Stimulated activated CD8-positive, alpha-beta memory T cell treated with anti-CD3 and anti-CD28 coated beads, Interleukin-15, amount 100 ng/mL, for 4 hours (primary cell): ENCODE measurements around the gene UNC13D.
"Not testable (repeated sequence)": the region's sequence is repeated elsewhere in the genome, so short reads cannot be mapped to it uniquely, and the experiment has no call there.

Source experiments
- DNase-seq, 2 donors: peaks; one replicate each; pipeline ENCODE4 v3.0.0-alpha.2; 2020; ENCODE audit warnings: low read depth in 2 of 2

The UNC13D gene

DNA sequence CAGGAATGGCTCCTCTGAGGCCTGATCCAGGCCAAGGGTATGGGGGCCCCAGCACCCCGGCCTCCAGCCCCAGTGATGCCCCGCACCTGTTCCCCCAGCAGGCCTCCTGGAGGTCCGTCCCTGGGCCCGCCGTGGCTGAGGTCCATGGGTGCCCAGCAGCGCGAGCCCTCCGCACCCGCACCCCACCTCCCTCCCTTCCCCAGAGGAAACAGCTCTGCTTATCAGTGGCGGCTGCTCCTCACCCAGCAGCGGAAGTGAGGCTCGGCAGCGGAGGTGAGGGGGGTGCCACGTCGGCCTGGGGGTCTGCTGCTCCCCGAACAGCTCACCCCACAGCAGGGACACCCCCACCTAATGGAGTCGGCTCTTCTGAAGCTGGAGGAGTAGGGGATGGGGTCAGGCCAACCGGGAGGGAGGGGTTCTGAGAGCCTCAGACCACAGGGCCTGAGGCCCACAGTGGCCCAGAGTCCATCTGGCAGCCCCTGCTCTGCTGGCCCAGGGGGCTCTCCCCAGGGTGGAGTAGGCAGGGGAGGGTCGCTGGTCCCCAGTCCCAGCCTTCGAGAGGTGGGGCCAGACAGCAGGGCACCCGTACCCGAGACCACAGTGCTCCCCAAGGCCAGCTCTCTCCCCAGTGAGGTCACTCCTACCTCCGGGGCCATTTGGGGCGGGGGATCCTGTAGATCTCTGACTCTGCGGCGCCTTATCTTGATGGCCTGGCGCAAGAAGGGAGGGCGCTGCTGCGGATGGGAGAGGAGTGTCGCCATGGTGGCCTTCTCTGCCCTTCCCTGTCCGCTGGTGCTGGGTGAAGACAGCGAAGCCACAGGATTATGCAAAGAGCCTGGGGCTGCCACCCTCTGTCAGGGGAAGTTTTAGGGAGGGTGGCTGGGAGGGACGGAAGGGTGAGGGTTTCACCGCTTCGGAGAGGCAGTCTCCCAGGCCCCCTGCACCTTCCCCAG lies at the start of gene UNC13D:
TSS of gene UNC13D (minus strand) at position 828 of the 953 bp plus-strand sequence. CDS start at position 761, 67 bp downstream.
- no peak for DNase-seq

DNA sequence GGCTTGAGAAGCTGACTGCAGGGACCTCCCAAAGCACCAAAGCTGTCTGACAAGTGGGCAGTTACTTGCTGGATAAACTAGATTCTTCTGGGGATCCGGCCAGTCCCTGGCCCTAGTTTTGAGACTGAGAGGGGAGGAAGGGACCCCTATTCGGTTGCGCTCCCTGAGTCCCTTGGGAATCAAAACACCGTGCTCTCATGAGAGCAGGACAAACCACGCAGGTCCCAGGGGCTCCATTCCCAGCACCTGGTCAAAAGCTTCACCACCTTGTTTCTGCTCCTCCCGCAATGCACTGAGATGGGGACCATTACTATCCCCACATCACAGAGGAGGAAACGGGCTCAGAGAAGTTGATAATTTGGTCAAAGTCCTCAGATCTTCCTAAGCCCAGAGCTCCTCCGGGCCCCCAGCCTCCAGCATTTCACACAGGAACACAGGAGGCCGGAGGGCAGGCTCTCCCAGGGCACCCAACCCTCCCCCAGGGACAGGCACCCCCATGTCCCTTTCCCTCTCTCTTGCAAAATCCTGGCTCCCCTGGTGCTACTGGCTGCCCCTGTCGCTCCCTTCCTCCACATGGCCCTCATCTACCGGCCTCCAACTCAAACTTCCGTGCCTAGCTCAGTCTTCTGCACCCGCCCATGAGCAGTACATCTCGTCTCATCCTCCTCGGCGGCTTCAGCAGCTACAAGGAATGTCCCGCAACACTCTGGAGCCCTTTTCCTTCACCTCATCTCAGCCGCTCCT lies 49.3 kb upstream of the UNC13D start:
- DNase-seq: no peak

DNA sequence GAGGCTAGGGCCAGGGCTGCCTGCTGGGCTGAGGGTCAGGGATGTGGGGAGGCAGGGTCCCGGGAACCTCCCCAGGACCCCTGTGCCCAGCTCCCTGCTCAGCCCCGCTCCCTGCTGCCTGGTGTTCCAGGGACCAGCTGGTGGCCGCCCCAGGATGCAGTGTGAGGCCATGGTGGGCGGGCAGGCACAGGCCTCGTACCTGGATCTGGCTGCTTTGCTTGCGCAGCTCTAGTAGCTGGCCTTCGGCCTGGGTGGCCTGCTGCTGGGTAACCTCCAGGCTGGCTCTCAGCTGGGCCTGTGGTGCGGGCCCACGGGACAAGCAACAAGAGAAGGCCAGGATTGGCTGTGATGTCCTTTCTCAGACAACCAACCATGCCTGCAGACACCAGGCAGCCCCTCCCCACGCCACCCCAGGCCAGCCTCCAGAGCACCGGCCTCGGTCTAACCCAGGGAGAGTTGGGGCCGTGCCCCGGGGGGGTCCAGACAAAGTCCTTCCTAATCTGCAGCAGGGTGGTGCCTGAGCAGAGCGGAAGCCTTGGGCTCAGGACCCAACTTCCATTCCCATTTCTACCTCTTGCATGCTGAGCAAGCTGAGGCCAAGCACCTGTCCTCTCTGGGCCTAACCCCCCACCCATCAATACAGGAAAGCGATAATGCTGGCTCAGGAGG lies 48.5 kb upstream of the UNC13D start:
- no peak for DNase-seq

DNA sequence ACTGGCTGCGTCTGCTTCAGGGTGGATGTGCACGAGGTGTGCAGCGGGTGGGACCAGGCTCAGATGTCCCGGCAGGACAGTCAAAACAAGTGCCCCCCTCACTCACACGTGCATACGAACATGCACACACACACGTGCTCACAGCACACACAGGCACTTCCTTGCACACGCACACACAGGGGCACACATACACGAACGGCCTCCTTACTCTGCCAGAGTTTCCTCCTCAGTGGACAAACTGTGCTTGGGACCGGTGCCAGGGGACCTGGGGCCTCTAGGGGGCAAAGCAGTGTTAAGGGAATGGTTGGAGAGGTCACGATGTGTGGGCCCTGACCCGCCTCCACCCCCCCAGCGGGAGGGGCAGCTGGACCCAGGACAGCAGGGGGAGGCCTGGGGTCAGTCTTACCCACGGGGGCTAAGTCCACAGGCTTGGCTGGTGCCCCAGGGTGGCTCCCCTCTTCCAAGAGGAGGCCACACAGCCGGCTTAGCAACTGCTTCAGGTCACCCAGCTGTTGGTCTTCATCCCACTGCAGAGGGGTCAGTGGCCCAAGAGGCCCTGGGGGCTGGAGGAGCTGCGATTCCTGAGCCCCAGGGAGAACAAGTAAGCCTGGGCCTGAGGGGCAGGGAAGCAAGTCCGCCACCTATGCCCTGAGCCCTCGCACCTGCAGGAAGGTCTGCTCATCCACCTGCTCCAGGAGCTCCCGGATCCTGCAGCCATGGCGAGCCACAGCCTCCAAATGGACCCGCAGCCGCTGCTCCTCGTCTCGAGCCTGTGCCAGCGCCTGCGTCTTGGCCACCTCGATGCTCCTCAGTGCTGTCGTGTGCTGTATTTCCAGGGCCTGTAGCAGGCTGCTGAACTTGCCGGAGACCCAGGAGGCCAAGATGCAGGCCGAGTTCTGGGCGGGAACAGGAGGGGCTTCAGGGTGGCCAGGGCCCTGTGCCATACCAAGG lies 47.7 kb upstream of the UNC13D start:
- DNase-seq: no peak

DNA sequence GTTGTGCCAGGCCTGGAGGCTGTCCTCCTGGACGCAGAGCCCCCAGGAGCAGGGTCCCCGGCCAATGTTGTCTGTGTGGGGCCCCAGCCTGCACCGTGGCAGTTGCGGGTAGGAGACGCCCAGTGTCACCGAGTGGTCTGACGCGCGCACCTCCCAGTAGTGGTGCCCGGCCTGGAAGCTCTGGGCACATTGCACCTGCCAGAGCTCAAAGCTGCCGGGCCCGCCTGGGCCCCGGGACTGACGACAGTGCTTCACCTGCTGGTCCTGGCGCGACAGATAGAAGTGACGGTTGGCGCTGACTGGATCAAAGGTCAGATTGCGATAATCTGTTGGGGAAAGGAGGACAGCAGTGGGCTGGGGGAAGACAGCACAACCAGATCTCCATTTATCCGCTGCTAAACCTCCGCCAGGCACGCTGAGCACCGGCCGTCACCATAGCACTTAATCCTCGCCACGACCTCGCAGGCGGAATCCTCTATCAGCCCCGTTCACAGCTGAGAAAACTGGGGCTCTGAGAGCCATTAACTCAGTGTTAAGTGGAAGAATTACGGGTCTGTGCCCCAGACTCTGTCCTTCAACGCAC lies 46.9 kb upstream of the UNC13D start:
- no peak for DNase-seq

DNA sequence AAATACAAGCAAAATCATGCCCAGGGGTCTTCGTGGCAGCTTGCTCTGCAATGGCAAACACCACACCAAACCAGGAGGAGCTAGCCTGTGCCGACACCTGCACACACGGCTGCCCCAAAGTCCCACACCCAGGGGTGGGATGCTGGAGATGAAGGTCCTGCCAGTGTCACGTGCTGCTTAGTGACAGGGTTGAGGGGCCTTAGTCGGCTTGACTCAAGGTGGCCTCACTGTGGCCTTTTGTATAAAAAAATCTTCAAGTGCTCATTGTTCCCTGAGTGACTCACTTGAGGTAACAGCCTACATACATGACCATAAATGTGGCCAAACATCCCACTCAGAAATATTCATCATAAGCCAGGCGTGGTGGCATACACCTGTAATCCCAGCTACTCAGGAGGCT lies 45.2 kb upstream of the UNC13D start:
- DNase-seq: no peak

DNA sequence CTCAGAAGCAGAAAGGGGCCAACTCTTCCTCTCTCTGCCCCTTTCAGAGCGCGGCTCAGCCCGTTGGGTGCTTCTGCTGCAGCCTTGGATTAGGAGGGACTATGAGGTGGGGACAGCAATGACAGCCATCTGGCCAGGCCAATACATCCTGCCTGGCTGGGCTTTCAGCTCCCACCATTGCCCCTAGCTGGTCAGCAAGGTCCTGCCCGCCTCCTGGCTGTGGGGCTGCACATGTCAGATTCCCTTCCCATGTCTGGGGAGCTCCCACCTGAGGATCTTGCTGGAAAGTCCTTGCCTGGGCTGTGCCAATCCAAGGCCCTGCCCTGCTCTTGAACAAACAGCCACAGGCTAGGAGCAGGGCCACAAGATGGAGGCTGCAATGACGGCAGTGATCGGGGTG lies 44.3 kb upstream of the UNC13D start:
- DNase-seq: no peak

DNA sequence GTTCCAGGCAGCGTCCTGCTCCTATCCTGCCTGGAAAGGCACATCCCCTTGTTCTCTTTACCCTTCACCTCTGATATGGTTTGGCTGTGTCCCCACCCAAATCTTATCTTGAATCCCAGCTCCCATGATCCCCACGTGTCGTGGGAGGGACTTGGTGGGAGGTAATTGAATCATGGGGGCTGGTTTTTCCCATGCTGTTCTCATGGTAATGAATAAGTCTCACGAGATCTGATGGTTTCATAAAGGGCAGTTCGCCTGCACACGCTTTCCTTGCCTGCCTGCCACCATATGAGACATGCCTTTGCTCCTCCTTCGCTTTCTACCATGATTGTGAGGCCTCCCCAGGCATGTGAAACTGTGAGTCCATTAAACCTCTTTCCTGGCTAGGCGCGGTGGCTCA lies 41.7 kb upstream of the UNC13D start:
- not testable (repeated sequence) for DNase-seq

DNA sequence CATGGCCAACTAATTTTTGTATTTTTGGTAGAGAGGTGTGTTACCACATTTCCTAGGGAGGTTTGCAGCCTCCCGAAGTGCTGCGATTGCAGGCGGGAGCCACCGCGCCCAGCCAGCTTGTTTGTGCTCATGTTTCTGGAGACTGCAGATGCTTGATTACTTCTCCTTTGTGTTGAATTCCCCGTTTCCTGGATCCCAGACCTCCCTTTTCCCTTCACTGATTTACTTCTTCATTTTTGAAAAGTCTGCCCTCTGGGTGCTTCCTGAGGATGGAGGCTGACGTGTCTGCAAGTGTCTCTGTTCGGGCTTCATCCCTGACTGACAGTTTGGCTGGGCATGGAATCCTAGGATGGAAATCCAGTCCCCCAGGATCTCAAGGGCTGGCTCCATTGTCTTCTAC lies 41.2 kb upstream of the UNC13D start:
- no peak for DNase-seq

DNA sequence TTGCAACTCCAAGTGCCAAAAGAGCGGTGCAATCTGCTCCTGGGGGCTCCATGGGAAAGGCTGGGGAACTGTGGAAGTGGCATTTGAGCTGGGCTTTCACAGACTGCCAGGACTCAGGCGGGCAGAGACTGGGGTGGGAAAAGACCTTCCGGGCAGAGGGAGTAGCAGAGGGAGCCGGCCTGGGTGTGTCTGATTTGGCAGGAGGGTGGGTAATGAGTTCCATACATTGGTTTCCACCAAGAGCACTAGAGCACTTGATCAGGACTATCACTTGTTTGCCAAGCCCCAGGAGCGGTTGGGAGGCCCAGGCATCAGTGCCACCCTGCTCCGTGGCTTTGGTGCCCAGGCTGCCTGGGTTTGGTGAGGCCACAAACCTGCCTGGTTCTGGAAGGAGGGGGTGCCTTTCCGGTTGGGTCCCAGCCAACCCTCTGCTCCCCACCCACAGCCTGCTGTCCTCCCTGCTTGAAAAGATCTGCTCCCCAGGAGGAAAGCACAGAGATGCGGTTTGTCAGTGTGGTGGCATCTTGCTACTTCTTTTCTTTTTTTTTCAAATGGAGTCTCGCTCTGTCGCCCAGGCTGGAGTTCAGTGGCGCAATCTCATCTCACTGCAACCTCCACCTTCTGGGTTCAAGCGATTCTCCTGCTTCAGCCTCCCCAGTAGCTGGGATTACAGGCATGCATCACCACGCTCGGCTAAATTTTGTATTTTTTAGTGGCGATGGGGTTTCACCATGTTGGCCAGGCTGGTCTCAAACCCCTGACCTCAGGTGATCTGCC lies 37.7 kb upstream of the UNC13D start:
- no peak for DNase-seq

DNA sequence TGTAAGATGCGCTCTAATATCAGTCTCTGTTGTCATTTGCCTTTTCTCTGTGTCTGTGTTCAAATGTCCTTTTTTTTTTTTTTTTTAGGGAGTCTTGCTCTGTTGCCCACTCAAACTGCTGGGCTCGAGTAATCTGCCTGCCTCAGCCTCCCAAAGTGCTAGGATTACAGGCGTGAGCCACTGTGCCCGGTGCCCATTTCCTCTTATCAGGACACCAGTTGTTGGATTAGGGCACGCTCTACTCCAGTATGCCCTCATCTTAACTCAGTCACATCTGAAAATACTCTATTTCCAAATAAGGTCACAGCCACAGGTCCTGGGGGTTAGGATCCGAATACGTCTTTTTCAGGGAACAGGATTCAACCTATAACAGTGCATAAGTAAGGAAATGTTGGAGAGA lies 36.1 kb upstream of the UNC13D start:
- no peak for DNase-seq

DNA sequence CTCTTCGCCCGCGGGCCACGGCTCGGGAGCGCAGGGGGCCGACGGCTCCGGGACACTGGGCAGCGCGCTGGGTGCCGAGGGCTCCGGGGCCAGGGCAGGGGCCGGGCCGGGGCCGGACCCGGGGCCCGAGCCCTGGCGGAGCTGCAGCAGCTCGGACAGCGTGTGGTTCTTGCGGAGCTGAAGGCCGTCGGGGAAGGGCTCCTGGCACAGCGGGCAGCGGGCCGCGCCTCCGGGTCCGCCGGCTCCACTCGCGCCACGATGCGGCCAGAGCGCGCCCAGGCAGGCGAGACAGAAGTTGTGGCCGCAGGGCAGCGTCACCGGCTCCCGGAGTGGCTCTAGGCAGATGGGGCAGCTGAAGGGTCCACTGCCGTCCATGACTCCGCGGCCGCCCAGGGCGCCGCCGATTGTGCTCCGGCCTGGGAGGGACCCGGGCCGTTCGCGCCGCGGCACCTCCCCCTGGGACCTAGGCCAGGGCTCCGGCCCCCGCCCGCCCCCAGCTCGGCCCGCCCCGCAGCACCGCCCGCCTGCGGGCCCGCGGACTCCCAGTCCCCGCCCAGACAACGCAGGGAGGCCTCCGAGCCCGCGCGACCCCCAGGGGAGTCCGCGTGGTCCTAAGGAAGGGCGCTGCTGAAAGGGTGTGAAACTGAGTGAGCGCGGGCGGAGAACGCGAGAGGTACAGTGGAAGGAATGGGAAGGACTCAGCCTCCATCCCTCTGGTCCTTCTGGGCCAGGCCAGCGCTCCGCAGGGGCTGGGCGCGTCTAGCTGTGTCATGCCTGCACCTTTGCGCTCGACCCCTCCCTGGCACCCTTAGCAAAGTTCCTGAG lies 34.2 kb upstream of the UNC13D start, which contains the start of gene TRIM47:
TSS of gene TRIM47 (minus strand) at position 408 of the 825 bp plus-strand sequence. CDS start at position 375, 33 bp downstream.
- DNase-seq: no peak

DNA sequence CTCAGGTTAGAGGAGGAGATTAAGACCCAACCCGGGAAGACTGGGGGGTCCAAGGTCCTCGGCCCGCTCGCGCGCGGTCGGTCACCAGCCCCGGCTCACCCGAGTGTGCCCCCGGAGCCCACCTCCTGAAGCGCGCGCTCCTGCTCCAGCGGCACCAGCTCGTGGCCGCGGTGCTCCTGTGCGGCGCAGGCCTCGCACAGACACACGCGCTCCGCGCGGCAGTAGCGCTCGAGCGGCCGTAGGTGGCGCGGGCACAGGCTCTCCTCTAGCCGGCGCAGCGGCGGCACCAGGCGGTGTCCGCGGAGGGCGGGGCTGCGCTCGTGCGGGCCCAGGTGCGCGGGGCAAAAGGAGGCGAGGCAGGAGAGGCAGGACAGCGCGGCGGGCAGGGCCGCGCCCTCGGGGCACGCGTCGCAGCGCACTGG lies 33.6 kb upstream of the UNC13D start:
- peak; percentile 37 to 40 for DNase-seq

DNA sequence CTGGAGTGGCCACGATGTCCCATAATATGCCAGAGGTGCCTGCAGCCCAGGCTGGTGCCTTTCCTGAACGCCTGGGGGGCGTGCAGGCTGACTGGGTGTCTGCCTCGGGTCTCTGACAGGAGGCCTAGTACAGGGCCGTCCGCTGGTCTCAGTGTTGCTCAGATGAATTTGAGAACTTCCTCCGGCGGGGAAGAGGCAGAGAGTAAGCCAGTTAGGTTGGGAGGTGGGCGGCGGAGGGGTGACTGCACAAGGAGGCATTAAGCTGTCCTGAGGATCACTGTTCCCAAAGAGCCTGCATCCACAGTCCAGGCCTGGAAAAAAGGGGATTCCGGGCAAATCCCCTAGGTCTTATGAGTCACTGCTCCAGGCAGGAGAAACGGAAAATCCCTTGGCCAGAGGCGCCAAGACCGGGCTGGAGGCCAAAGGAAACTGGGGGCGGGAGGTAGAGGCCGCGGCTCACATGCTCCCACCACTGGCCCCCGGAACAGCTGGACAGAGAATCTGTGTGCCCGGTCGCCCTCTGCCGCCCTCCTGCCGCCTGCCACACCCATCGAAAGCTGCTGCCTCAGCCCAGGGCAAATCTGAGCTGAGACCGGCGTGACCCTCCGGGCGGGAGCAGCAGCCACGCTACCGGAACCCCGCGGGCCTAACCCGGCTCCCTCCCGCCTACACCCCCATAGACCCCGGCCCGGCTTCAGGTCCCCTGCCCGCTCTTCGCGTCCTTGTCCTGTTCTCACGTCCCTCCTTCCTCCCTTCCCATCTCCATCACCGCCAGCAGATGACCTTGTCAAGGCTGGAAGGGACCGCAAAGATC lies 32.9 kb upstream of the UNC13D start:
- DNase-seq: no peak

DNA sequence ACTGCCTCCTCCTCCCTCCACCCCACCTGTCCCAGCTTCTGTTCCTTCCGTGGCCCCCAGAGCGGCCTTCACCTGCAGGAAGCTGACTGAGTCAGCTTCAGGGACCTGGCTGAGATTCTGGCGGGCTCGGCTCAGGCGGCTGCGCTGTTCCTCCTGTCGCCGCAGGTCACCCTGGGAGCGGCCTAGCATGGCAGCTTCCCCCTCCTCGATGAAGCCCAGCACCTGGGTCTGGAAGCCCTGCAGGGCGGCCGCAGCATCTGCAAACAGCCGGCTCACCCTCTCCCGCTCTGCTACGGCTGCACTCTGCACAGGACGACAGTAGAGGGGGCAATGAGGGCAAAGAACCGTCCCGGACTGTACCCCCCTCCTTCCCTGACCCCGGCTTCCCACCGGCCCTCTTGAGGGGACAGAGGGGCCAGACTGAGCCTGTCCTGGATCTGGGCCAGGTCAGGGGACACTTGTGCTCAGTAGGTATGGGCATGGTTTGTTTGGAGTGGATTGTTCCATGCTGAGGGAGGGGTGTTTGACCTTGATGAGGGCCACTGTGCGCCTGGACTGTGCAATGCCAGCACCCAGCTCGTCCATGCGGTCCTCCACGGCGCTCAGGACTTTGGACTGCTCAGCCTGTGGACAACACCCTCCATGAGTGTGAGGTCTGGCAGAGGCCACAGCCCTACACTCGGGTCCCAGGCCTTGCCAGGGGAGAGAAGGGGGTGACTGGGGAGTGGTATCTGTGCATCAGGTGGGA lies 32.2 kb upstream of the UNC13D start:
- peak; percentile 40 to 65 for DNase-seq

DNA sequence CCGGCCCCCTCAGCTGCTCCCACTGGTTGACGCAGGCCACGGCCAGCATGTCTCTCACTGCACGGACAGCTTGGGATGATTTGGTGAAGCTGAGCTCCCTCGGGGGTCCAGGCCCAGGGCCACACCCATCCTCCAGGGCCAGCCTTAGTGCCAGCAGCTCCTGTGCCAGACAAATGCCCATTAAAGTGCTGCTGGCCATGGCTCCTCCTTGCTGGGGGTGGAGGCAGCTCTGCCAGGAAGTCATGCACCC lies 31.7 kb upstream of the UNC13D start:
- no peak for DNase-seq

DNA sequence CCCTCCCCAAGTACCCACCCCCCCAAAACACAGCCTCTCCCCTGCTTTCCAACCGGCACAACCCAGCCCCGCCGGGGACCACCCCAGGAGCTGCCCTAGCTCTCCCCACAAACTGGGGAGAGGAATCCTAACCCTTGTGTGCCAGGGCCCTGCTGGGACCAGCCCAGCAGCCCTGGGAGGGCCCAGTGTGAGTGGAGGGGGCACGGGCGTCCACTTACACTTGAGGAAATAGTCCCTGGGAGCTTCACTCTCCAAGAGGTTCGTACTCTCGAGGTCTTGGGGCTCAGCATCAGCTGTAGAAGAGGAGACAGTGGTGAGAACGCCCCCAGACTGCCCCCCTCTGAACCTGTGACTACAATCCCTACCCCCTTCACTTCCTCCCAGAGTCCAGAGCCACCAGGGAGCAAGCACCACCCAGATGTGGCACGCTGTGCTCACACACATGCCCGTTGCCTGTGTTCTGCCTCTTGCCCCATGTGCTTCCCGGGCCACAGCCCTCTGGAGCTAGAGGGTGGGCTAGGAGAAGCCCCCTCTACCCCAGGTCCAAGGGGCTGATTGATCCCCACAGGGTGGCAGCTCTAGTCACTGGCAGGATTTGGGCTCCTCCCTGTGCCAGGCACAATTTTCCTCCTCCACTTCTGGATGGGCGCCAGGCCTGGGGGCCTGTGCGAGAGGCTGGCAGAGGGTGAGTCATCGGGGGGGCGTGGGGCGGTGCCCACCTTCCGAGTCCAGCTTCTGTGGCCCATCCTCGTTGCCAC lies 31.2 kb upstream of the UNC13D start:
- DNase-seq: no peak
